Ovary (tissue), 3 donors: ENCODE data around the gene SEPTIN2.

Experiments used
- EP300 ChIP-seq: sonication (generic); formaldehyde crosslinking; IDR thresholded peaks from one replicate; pipeline ENCODE4 v1.6.1; 2017; ENCODE audit warnings: antibody characterized with exemption
- TF ChIP-seq, protein P1 (sequence below), 3 donors: fragments of 450-650 bp in 2 of 3; fragments of 200-600 bp in 1 of 3; IDR thresholded peaks; one replicate each; pipeline versions ENCODE4 v1.5.1 to v1.8.0; 2016 to 2022; ENCODE audit warnings: antibody characterized with exemption in 3 of 3, mild to moderate bottlenecking in 1 of 3
- donor health status: DM: no; HTN: no; CAD: no.

DNA sequence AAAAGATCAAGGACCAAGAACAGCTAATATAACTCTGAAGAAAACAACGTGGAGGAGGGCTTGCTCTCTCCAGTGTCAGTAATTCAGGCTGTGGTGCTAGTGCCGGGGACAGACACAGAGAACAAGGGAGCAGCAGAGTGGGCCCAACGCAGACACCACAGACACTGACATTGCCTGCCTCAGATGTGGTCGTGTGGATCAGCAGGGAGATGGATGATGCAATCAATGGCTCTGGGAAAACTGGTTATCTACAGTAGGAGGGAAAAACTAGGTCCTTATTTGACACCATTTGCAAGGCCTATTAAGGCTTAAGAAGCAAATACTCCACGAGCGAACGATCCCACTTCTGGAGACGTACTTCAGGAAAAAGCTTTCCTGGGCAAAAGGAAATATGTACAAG lies 36.3 kb upstream of the SEPTIN2 start:
- TF ChIP-seq, protein P1, sequence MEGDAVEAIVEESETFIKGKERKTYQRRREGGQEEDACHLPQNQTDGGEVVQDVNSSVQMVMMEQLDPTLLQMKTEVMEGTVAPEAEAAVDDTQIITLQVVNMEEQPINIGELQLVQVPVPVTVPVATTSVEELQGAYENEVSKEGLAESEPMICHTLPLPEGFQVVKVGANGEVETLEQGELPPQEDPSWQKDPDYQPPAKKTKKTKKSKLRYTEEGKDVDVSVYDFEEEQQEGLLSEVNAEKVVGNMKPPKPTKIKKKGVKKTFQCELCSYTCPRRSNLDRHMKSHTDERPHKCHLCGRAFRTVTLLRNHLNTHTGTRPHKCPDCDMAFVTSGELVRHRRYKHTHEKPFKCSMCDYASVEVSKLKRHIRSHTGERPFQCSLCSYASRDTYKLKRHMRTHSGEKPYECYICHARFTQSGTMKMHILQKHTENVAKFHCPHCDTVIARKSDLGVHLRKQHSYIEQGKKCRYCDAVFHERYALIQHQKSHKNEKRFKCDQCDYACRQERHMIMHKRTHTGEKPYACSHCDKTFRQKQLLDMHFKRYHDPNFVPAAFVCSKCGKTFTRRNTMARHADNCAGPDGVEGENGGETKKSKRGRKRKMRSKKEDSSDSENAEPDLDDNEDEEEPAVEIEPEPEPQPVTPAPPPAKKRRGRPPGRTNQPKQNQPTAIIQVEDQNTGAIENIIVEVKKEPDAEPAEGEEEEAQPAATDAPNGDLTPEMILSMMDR (IDR thresholded peaks at IDR 0.05) = no peak
- no peak for TF ChIP-seq EP300
